ENCODE data around the gene AHNAK.
"Not testable (repeated sequence)": the region's sequence is repeated elsewhere in the genome, so short reads cannot be mapped to it uniquely, and the experiment has no call there.

The AHNAK gene

GRCh38 chr11:62575837-62576236 lies 29.2 kb upstream of the AHNAK start:
- DNase-seq (ENCODE audit: low spot score): no peak
- TF ChIP-seq CTCF (IDR thresholded peaks at IDR 0.05; ENCODE audit: extremely low read depth, missing control alignments): no peak

GRCh38 chr11:62575156-62575555 lies 28.6 kb upstream of the AHNAK start:
- DNase-seq (ENCODE audit: low spot score): no peak
- TF ChIP-seq CTCF (IDR thresholded peaks at IDR 0.05; ENCODE audit: extremely low read depth, missing control alignments): no peak

- DNase-seq (ENCODE audit: low spot score): no peak
- no peak for TF ChIP-seq CTCF (IDR thresholded peaks at IDR 0.05; ENCODE audit: extremely low read depth, missing control alignments)
Measured at GRCh38 chr11:62574363-62575071, 27.9 kb upstream of the AHNAK start.

- DNase-seq (ENCODE audit: low spot score): peak; percentile 95
- no peak for TF ChIP-seq CTCF (IDR thresholded peaks at IDR 0.05; ENCODE audit: extremely low read depth, missing control alignments)
Measured at GRCh38 chr11:62573592-62574362, 27.2 kb upstream of the AHNAK start, which contains the start of gene EEF1G. EEF1G (minus strand) TSS chr11:62573891; CDS start chr11:62573842, 49 bp downstream.

GRCh38 chr11:62573006-62573591 lies 26.5 kb upstream of the AHNAK start:
- no peak for DNase-seq (ENCODE audit: low spot score)
- TF ChIP-seq CTCF (IDR thresholded peaks at IDR 0.05; ENCODE audit: extremely low read depth, missing control alignments): no peak

- TF ChIP-seq CTCF (IDR thresholded peaks at IDR 0.05; ENCODE audit: extremely low read depth, missing control alignments): no peak
Measured at GRCh38 chr11:62572431-62572830, 25.8 kb upstream of the AHNAK start.

GRCh38 chr11:62571493-62571892 lies 24.9 kb upstream of the AHNAK start:
- not testable (repeated sequence) for DNase-seq (ENCODE audit: low spot score)

More at GRCh38 chr11:62572431-62572830, 25.8 kb upstream of the AHNAK start:
- no peak for DNase-seq (ENCODE audit: low spot score)

- not testable (repeated sequence) for DNase-seq (ENCODE audit: low spot score)
Measured at GRCh38 chr11:62570903-62571302, 24.3 kb upstream of the AHNAK start.

All from GM20000 (cell line).